Mucosa of rectum (tissue), 2 donors: ENCODE results near the gene ANKRD49.
"Not testable (repeated sequence)": the region's sequence is repeated elsewhere in the genome, so short reads cannot be mapped to it uniquely, and the experiment has no call there.

Experiments used
- H3K27ac ChIP-seq, 2 donors: one replicate each; pipeline ENCODE4 v1.7.0; 2013; ENCODE audit warnings: inconsistent platforms in 2 of 2, low read depth in 2 of 2, low read length in 2 of 2
- H3K27me3 ChIP-seq, 2 donors: one replicate each; pipeline ENCODE4 v1.7.0; 2013; ENCODE audit warnings: low read length in 2 of 2; ENCODE audit not compliant: control insufficient read depth in 2 of 2, insufficient read depth in 2 of 2
- H3K36me3 ChIP-seq, 2 donors: one replicate each; pipeline ENCODE4 v1.7.0; 2013; ENCODE audit warnings: low read length in 2 of 2; ENCODE audit not compliant: control insufficient read depth in 2 of 2, insufficient read depth in 2 of 2
- H3K4me1 ChIP-seq, 2 donors: one replicate each; pipeline ENCODE4 v1.7.0; 2013; ENCODE audit warnings: low read length in 2 of 2, mild to moderate bottlenecking in 1 of 2; ENCODE audit not compliant: control insufficient read depth in 2 of 2, insufficient read depth in 2 of 2
- H3K4me3 ChIP-seq, 2 donors: one replicate each; pipeline ENCODE4 v1.7.0; 2013; ENCODE audit warnings: low read length in 2 of 2
- H3K9ac ChIP-seq, 2 donors: one replicate each; pipeline ENCODE4 v1.7.0; 2013; ENCODE audit warnings: low read length in 2 of 2, low read depth in 1 of 2, mild to moderate bottlenecking in 1 of 2
- H3K9me3 ChIP-seq, 2 donors: one replicate each; pipeline ENCODE4 v1.7.0; 2013; ENCODE audit warnings: low read length in 2 of 2; ENCODE audit not compliant: control insufficient read depth in 2 of 2
- donor health status: healthy.
- donor health status: Normal muscosa, but diverticular disease.

ANKRD49 gene

GRCh38 chr11:94504689-94505293 lies 11.0 kb downstream of the ANKRD49 start:
- H3K4me1 ChIP-seq = no peaks in the 10 kb centered on the region

GRCh38 chr11:94506513-94506912 lies 12.7 kb downstream of the ANKRD49 start:
- H3K27ac ChIP-seq, H3K27me3 ChIP-seq, H3K9ac ChIP-seq, H3K36me3 ChIP-seq, H3K4me3 ChIP-seq, H3K4me1 ChIP-seq, H3K9me3 ChIP-seq: not testable (repeated sequence)

More at GRCh38 chr11:94504689-94505293, 11.0 kb downstream of the ANKRD49 start:
- H3K9me3 ChIP-seq = no peaks in the 10 kb centered on the region
- H3K36me3 ChIP-seq = peaks cover 11 to 15% of the 10 kb centered on the region in 2 donors
- H3K4me3 ChIP-seq = no peak overlapping the region
- no peak overlapping the region for H3K9ac ChIP-seq
- H3K27ac ChIP-seq = no peak overlapping the region
- no peaks in the 10 kb centered on the region for H3K27me3 ChIP-seq

- Histone ChIP-seq H3K9me3 (no peaks in the 10 kb centered on the region), H3K27ac (no peak overlapping the region), H3K27me3 (no peaks in the 10 kb centered on the region), H3K9ac (no peak overlapping the region), H3K4me3 (no peak overlapping the region), H3K36me3 (no peaks in the 10 kb centered on the region), H3K4me1 (peaks cover under 1 to 5% of the 10 kb centered on the region in 2 donors)
Observed at GRCh38 chr11:94507485-94507884, 13.7 kb downstream of the ANKRD49 start.

GRCh38 chr11:94511932-94512781 lies 18.4 kb downstream of the ANKRD49 start, which contains the start of gene C11orf97:
TSS of gene C11orf97 (plus strand) at chr11:94512461. CDS start at chr11:94512529, 68 bp downstream.
- Histone ChIP-seq H3K9ac (peak within 1 kb of the TSS; percentile 41 to 66), H3K36me3 (no peaks in the 10 kb centered on the region), H3K9me3 (no peaks in the 10 kb centered on the region), H3K4me3 (peak within 1 kb of the TSS; percentile 72 to 76), H3K4me1 (peaks cover 10 to 12% of the 10 kb centered on the region in 2 donors), H3K27me3 (no peaks in the 10 kb centered on the region), H3K27ac (no peak within 1 kb of the TSS)

GRCh38 chr11:94513091-94513490 lies 19.3 kb downstream of the ANKRD49 start:
- Histone ChIP-seq H3K4me3 (peak overlapping the region; percentile 72 to 76), H3K4me1 (peaks cover 10 to 12% of the 10 kb centered on the region in 2 donors), H3K9ac (peak overlapping the region in 1 of 2 donors; percentile 66)

GRCh38 chr11:94515398-94515797 lies 21.6 kb downstream of the ANKRD49 start:
- no peaks in the 10 kb centered on the region for H3K27me3 ChIP-seq
- no peak overlapping the region for H3K27ac ChIP-seq
- H3K36me3 ChIP-seq = no peaks in the 10 kb centered on the region
- peaks cover 12 to 14% of the 10 kb centered on the region in 2 donors for H3K4me1 ChIP-seq
- H3K4me3 ChIP-seq = no peak overlapping the region
- no peaks in the 10 kb centered on the region for H3K9me3 ChIP-seq
- no peak overlapping the region for H3K9ac ChIP-seq

More at GRCh38 chr11:94513091-94513490, 19.3 kb downstream of the ANKRD49 start:
- no peak overlapping the region for H3K27ac ChIP-seq
- H3K27me3 ChIP-seq = no peaks in the 10 kb centered on the region
- H3K36me3 ChIP-seq = no peaks in the 10 kb centered on the region
- H3K9me3 ChIP-seq = no peaks in the 10 kb centered on the region

GRCh38 chr11:94516725-94517124 lies 22.9 kb downstream of the ANKRD49 start:
- Histone ChIP-seq H3K27me3 (no peaks in the 10 kb centered on the region), H3K4me1 (peaks cover 12 to 14% of the 10 kb centered on the region in 2 donors), H3K9ac (no peak overlapping the region), H3K4me3 (no peak overlapping the region), H3K36me3 (no peaks in the 10 kb centered on the region), H3K9me3 (no peaks in the 10 kb centered on the region), H3K27ac (no peak overlapping the region)

GRCh38 chr11:94518300-94518699 lies 24.5 kb downstream of the ANKRD49 start:
- Histone ChIP-seq H3K4me1 (peaks cover 2 to 7% of the 10 kb centered on the region in 2 donors), H3K9me3 (no peaks in the 10 kb centered on the region), H3K27me3 (no peaks in the 10 kb centered on the region), H3K27ac (no peak overlapping the region), H3K9ac (no peak overlapping the region), H3K36me3 (no peaks in the 10 kb centered on the region), H3K4me3 (no peak overlapping the region)

GRCh38 chr11:94519478-94520084 lies 25.8 kb downstream of the ANKRD49 start:
- Histone ChIP-seq H3K27me3 (no peaks in the 10 kb centered on the region), H3K9ac (no peak overlapping the region), H3K36me3 (no peaks in the 10 kb centered on the region), H3K4me1 (peaks cover 0 to 4% of the 10 kb centered on the region in 2 donors), H3K4me3 (no peak overlapping the region), H3K27ac (no peak overlapping the region), H3K9me3 (no peaks in the 10 kb centered on the region)

GRCh38 chr11:94521684-94522083 lies 27.9 kb downstream of the ANKRD49 start:
- no peaks in the 10 kb centered on the region for H3K27me3 ChIP-seq
- no peaks in the 10 kb centered on the region for H3K36me3 ChIP-seq
- no peak overlapping the region for H3K9ac ChIP-seq
- H3K4me1 ChIP-seq = peaks cover 0 to 4% of the 10 kb centered on the region in 2 donors
- no peak overlapping the region for H3K27ac ChIP-seq
- H3K9me3 ChIP-seq = no peaks in the 10 kb centered on the region
- H3K4me3 ChIP-seq = no peak overlapping the region
